ENCODE data around the gene RPA1. TPM values are rescaled to one million over a fixed set of nuclear protein-coding genes. Genes with fewer than 3 reads are reported as not detected.
A peak's percentile ranks its signal among the peaks of the same experiment; 100 is the strongest.

Gene RPA1
- total RNA-seq, 2 experiments from 2014 or later, result 38.6 to 38.7 TPM

GRCh38 chr17:1872254-1872653, 42.4 kb downstream of the RPA1 start:
- Mint-ChIP-seq H3K36me3 (ENCODE audit: low read depth) (peaks cover 48% of the 10 kb centered on the region), H3K4me1 (ENCODE audit: low read depth) (peaks cover 45% of the 10 kb centered on the region), H3K4me3 (peak overlapping the region; percentile 82), H3K9me3 (no peaks in the 10 kb centered on the region), H3K27me3 (no peaks in the 10 kb centered on the region), H3K27ac (peak overlapping the region; percentile 84)
- ATAC-seq (ENCODE audit: poor library complexity) (no peak), DNase-seq (peak in 3 of 14 experiments; percentile 31 to 49 (median 45))
- peaks cover 33% of the 10 kb centered on the region for H3K36me3 ChIP-seq (ENCODE audit: insufficient read depth, low read length)
- H3K4me3 ChIP-seq (ENCODE audit: low read length), result peak overlapping the region; percentile 20
- TF ChIP-seq CTCF (IDR thresholded peaks at IDR 0.05), result no peak
- no peaks in the 10 kb centered on the region for H3K27me3 ChIP-seq (ENCODE audit: control insufficient read depth in 1 of 2, insufficient read depth in 2 of 2, low read length in 2 of 2)
- peak overlapping the region; percentile 58 to 70 for H3K27ac ChIP-seq (ENCODE audit: low read depth in 1 of 2, low read length in 2 of 2)
- H3K9me3 ChIP-seq (ENCODE audit: control insufficient read depth in 1 of 2, insufficient read depth in 1 of 2, low read length in 2 of 2), result no peaks in the 10 kb centered on the region
- intact Hi-C loops (cut with DNase I, micrococcal nuclease), result loop anchor here in 1 of 2 experiments (5.0 kb wide), 2 partner anchors 45 to 160 kb away; partner anchors contain the start of genes DPH1 and SMYD4
- CTCF ChIA-PET, result interaction anchor here (1.2 to 2.6 kb wide), 2 partner anchors 10 to 223 kb away, joined by 5 to 6 read pairs; no protein-coding TSS in a partner anchor
- peaks cover 44% of the 10 kb centered on the region for H3K4me1 ChIP-seq (ENCODE audit: insufficient read depth, low read length)
- POLR2A ChIA-PET, result interaction anchor here (1.0 to 3.5 kb wide), 3 partner anchors 42 to 188 kb away, joined by 3 to 16 read pairs (median 3); partner anchors contain the start of genes RPA1 and SMYD4

- DNase-seq, result no peak
- Histone ChIP-seq H3K9me3 (ENCODE audit: control insufficient read depth in 1 of 2, insufficient read depth in 1 of 2, low read length in 2 of 2) (no peaks in the 10 kb centered on the region), H3K27me3 (ENCODE audit: control insufficient read depth in 1 of 2, insufficient read depth in 2 of 2, low read length in 2 of 2) (no peaks in the 10 kb centered on the region), H3K36me3 (ENCODE audit: insufficient read depth, low read length) (peaks cover 38% of the 10 kb centered on the region), H3K27ac (ENCODE audit: low read depth in 1 of 2, low read length in 2 of 2) (peak overlapping the region in 1 of 2 donors; percentile 70), H3K4me3 (ENCODE audit: low read length) (no peak overlapping the region), H3K4me1 (ENCODE audit: insufficient read depth, low read length) (peaks cover 44% of the 10 kb centered on the region)
- no peaks in the 10 kb centered on the region for H3K9me3 Mint-ChIP-seq
- CTCF ChIA-PET, result interaction anchor here (2.6 kb wide), 1 partner anchor 9 kb away, joined by 6 read pairs; no protein-coding TSS in a partner anchor
- POLR2A ChIA-PET, result interaction anchor here (3.5 kb wide), 1 partner anchor 43 kb away, joined by 16 read pairs; the partner anchor contains the start of genes RPA1 and SMYD4
- ATAC-seq (ENCODE audit: poor library complexity), result no peak
- H3K27ac Mint-ChIP-seq, result peak overlapping the region; percentile 84
- H3K27me3 Mint-ChIP-seq, result no peaks in the 10 kb centered on the region
- TF ChIP-seq CTCF (IDR thresholded peaks at IDR 0.05), result no peak
- peak overlapping the region; percentile 59 for H3K4me3 Mint-ChIP-seq
- peaks cover 45% of the 10 kb centered on the region for H3K4me1 Mint-ChIP-seq (ENCODE audit: low read depth)
- H3K36me3 Mint-ChIP-seq (ENCODE audit: low read depth), result peaks cover 53% of the 10 kb centered on the region
- intact Hi-C loops (cut with DNase I, micrococcal nuclease), result loop anchor here in 1 of 2 experiments (5.0 kb wide), 2 partner anchors 46 to 159 kb away; partner anchors contain the start of genes DPH1 and SMYD4
Measured at GRCh38 chr17:1872976-1873375, 43.2 kb downstream of the RPA1 start.

- Histone ChIP-seq H3K4me1 (ENCODE audit: insufficient read depth, low read length) (peaks cover 44% of the 10 kb centered on the region), H3K27me3 (ENCODE audit: control insufficient read depth in 1 of 2, insufficient read depth in 2 of 2, low read length in 2 of 2) (no peaks in the 10 kb centered on the region), H3K4me3 (ENCODE audit: low read length) (no peak overlapping the region), H3K9me3 (ENCODE audit: control insufficient read depth in 1 of 2, insufficient read depth in 1 of 2, low read length in 2 of 2) (no peaks in the 10 kb centered on the region), H3K27ac (ENCODE audit: low read depth in 1 of 2, low read length in 2 of 2) (peak overlapping the region in 1 of 2 donors; percentile 70), H3K36me3 (ENCODE audit: insufficient read depth, low read length) (peaks cover 40% of the 10 kb centered on the region)
- H3K27ac Mint-ChIP-seq, result peak overlapping the region; percentile 84
- intact Hi-C loops (cut with DNase I, micrococcal nuclease), result loop anchor here in 1 of 2 experiments (5.0 kb wide), 2 partner anchors 46 to 159 kb away; partner anchors contain the start of genes DPH1 and SMYD4
- DNase-seq, result peak in 3 of 14 experiments; percentile 46 to 65 (median 63)
- no peaks in the 10 kb centered on the region for H3K27me3 Mint-ChIP-seq
- no peak for ATAC-seq (ENCODE audit: poor library complexity)
- H3K4me1 Mint-ChIP-seq (ENCODE audit: low read depth), result peaks cover 45% of the 10 kb centered on the region
- H3K36me3 Mint-ChIP-seq (ENCODE audit: low read depth), result peaks cover 56% of the 10 kb centered on the region
- POLR2A ChIA-PET, result no interaction called here
- no peaks in the 10 kb centered on the region for H3K9me3 Mint-ChIP-seq
- TF ChIP-seq CTCF (IDR thresholded peaks at IDR 0.05), result no peak
- CTCF ChIA-PET, result interaction anchor here (0.7 to 1.6 kb wide), 2 partner anchors 8 to 98 kb away, joined by 3 to 7 read pairs; no protein-coding TSS in a partner anchor
- peak overlapping the region; percentile 59 for H3K4me3 Mint-ChIP-seq
Measured at GRCh38 chr17:1873418-1873817, 43.6 kb downstream of the RPA1 start.

Data from CD4-positive, alpha-beta T cell (primary cell).